ENCODE data around the gene KRT6B. TPM values are rescaled to one million over a fixed set of nuclear protein-coding genes. Genes with fewer than 3 reads are reported as not detected.

KRT6B gene
- total RNA-seq, 1 experiment from 2014 or later, result not detected

- Mint-ChIP-seq H3K4me3 (ENCODE audit: unreplicated experiment) (no peak overlapping the region), H3K36me3 (ENCODE audit: insufficient read depth, unreplicated experiment) (no peaks in the 10 kb centered on the region), H3K27ac (ENCODE audit: unreplicated experiment) (no peak overlapping the region), H3K9me3 (ENCODE audit: unreplicated experiment) (no peaks in the 10 kb centered on the region), H3K27me3 (ENCODE audit: insufficient read depth, unreplicated experiment) (peaks cover 4% of the 10 kb centered on the region), H3K4me1 (ENCODE audit: low read depth, unreplicated experiment) (peaks cover 6% of the 10 kb centered on the region)
- TF ChIP-seq CTCF (IDR thresholded peaks at IDR 0.05; ENCODE audit: insufficient read depth in 1 of 2, low read depth in 1 of 2, low read length in 1 of 2, severe bottlenecking in 1 of 2, unreplicated experiment in 1 of 2), result no peak
- Histone ChIP-seq H3K27me3 (replicated peaks; ENCODE audit: control insufficient read depth, insufficient read depth, low read length) (no peaks in the 10 kb centered on the region), H3K9me3 (no peaks in the 10 kb centered on the region), H3K36me3 (ENCODE audit: control insufficient read depth, insufficient read depth, low read length) (no peaks in the 10 kb centered on the region), H3K4me1 (peaks cover 6% of the 10 kb centered on the region; the same call in 1 of the 2 replicates), H3K4me3 (ENCODE audit: low read depth, low read length) (no peak overlapping the region)
- BruUV-seq (replicated peaks), result no TSS peak
- intact Hi-C loops (cut with micrococcal nuclease; ENCODE audit: unreplicated experiment), result no loop called here
- POLR2A ChIA-PET, result no interaction called here
- CTCF ChIA-PET, result no interaction called here
- DNase-seq, result no peak
These were observed 26.5 kb downstream of the KRT6B start for GRCh38 chr12:52425466-52425865.

GRCh38 chr12:52423661-52424500 is 28.1 kb downstream of the KRT6B start:
- Mint-ChIP-seq H3K4me3 (ENCODE audit: unreplicated experiment) (no peak overlapping the region), H3K9me3 (ENCODE audit: unreplicated experiment) (no peaks in the 10 kb centered on the region), H3K36me3 (ENCODE audit: insufficient read depth, unreplicated experiment) (no peaks in the 10 kb centered on the region), H3K27ac (ENCODE audit: unreplicated experiment) (no peak overlapping the region), H3K27me3 (ENCODE audit: insufficient read depth, unreplicated experiment) (peaks cover 1% of the 10 kb centered on the region), H3K4me1 (ENCODE audit: low read depth, unreplicated experiment) (peaks cover 6% of the 10 kb centered on the region)
- Histone ChIP-seq H3K4me1 (peaks cover 6% of the 10 kb centered on the region; the same call in 1 of the 2 replicates), H3K36me3 (ENCODE audit: control insufficient read depth, insufficient read depth, low read length) (no peaks in the 10 kb centered on the region), H3K9me3 (no peaks in the 10 kb centered on the region), H3K27me3 (replicated peaks; ENCODE audit: control insufficient read depth, insufficient read depth, low read length) (no peaks in the 10 kb centered on the region), H3K4me3 (ENCODE audit: low read depth, low read length) (no peak overlapping the region)
- ChIA-PET POLR2A (no interaction called here), CTCF (no interaction called here)
- BruUV-seq (replicated peaks), result no TSS peak
- no peak for TF ChIP-seq CTCF (IDR thresholded peaks at IDR 0.05; ENCODE audit: insufficient read depth in 1 of 2, low read depth in 1 of 2, low read length in 1 of 2, severe bottlenecking in 1 of 2, unreplicated experiment in 1 of 2)
- intact Hi-C loops (cut with micrococcal nuclease; ENCODE audit: unreplicated experiment), result no loop called here
- DNase-seq, result no peak

- POLR2A ChIA-PET, result no interaction called here
- no peak overlapping the region for H3K27ac Mint-ChIP-seq (ENCODE audit: unreplicated experiment)
- peaks cover 6% of the 10 kb centered on the region for H3K4me1 Mint-ChIP-seq (ENCODE audit: low read depth, unreplicated experiment)
- no peaks in the 10 kb centered on the region for H3K27me3 Mint-ChIP-seq (ENCODE audit: insufficient read depth, unreplicated experiment)
- no peak overlapping the region for H3K4me3 Mint-ChIP-seq (ENCODE audit: unreplicated experiment)
- Histone ChIP-seq H3K9me3 (no peaks in the 10 kb centered on the region), H3K4me3 (ENCODE audit: low read depth, low read length) (no peak overlapping the region), H3K27me3 (replicated peaks; ENCODE audit: control insufficient read depth, insufficient read depth, low read length) (no peaks in the 10 kb centered on the region), H3K36me3 (ENCODE audit: control insufficient read depth, insufficient read depth, low read length) (no peaks in the 10 kb centered on the region), H3K4me1 (peaks cover 6% of the 10 kb centered on the region; the same call in 1 of the 2 replicates)
- no peak for TF ChIP-seq CTCF (IDR thresholded peaks at IDR 0.05; ENCODE audit: insufficient read depth in 1 of 2, low read depth in 1 of 2, low read length in 1 of 2, severe bottlenecking in 1 of 2, unreplicated experiment in 1 of 2)
- CTCF ChIA-PET, result no interaction called here
- no peaks in the 10 kb centered on the region for H3K9me3 Mint-ChIP-seq (ENCODE audit: unreplicated experiment)
- intact Hi-C loops (cut with micrococcal nuclease; ENCODE audit: unreplicated experiment), result no loop called here
- DNase-seq, result no peak
- H3K36me3 Mint-ChIP-seq (ENCODE audit: insufficient read depth, unreplicated experiment), result no peaks in the 10 kb centered on the region
- BruUV-seq (replicated peaks), result no TSS peak
These were observed 28.9 kb downstream of the KRT6B start for GRCh38 chr12:52423035-52423434.

Data from Caco-2 (cell line).